Keratinocyte (primary cell): ENCODE measurements around the gene BET1.

ENCODE experiments used
- CTCF ChIP-seq, 3 experiments: IDR thresholded peaks in 1 of 3; conservative IDR thresholded peaks in 1 of 3; optimal IDR thresholded peaks in 1 of 3; 2 replicates in 2 of 3; 3 replicates in 1 of 3; pipeline versions ENCODE3 to v1.5.1; 2011; ENCODE audit warnings: low read length in 3 of 3, mild to moderate bottlenecking in 3 of 3, moderate library complexity in 2 of 3, control low read depth in 1 of 3, inconsistent platforms in 1 of 3; ENCODE audit not compliant: insufficient read depth in 2 of 3; ENCODE audit errors: extremely low read depth in 1 of 3
- EZH2 ChIP-seq: IDR thresholded peaks from one replicate; pipeline ENCODE4 v1.6.1; 2012; ENCODE audit warnings: inconsistent platforms, mild to moderate bottlenecking, low read length, moderate library complexity

DNA sequence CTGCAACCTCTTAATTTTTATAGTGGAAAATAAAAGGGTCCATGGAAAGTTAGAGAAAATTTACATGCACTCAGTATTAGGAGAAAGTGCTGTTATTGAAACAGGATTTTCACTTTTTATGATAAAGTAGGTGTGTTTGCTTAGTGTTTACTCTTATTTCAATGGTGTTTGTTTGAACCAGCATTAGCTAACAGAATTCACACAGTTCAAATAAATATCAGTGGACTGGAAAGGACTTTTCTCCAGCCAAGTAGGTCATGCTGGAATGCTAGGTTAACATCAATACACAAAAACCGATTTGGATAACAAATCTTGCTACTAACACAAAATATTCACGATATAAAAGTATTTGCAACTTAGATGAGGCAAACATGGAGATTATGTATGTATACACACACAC lies 49.4 kb upstream of the BET1 start:
- TF ChIP-seq CTCF (optimal IDR thresholded peaks at IDR 0.05 in 1 of 3, IDR thresholded peaks at IDR 0.05 in 1 of 3, conservative IDR thresholded peaks at IDR 0.05 in 1 of 3; ENCODE audit: extremely low read depth in 1 of 3, insufficient read depth in 2 of 3, low read length in 3 of 3): no peak
- TF ChIP-seq EZH2: no peak
